Stimulated activated CD8-positive, alpha-beta memory T cell treated with anti-CD3 and anti-CD28 coated beads, Interleukin-2, amount 100 ng/mL, for 48 hours (primary cell): Measurements from ENCODE around the gene GCN1.

Source experiments
- DNase-seq, 2 donors: peaks; one replicate each; pipeline ENCODE4 v3.0.0-alpha.2; 2020; ENCODE audit warnings: low read depth in 2 of 2

Gene GCN1

DNA sequence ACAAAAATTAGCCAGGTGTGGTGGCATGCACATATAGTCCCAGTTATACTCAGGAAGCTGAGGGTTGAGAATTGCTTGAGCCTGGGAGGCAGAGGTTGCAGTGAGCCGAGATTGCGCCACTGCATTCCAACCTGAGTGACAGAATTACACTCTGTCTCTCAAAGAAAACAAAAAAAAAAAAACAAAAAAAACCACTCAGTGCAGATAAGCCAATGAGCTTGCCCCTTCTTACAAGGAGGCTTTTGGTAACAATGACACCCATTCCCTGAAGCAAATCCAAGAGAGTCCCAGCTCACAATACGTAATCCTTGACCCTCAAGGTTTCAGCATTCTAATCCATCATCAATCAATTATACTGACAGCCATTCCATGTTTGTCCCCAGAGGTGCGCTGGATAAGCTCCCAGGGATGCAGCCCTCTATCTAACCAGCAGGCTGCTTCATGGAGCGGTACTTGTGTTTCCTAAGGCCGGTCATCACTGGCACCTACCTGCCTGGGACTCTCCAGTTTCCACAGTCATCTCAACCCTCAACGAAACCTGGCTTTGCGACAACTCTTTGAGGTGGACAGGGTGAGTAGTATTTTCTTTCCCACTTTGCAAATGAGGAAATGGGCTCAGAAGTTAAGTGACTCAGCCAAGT lies 12.4 kb downstream of the GCN1 start:
- DNase-seq = no peak

DNA sequence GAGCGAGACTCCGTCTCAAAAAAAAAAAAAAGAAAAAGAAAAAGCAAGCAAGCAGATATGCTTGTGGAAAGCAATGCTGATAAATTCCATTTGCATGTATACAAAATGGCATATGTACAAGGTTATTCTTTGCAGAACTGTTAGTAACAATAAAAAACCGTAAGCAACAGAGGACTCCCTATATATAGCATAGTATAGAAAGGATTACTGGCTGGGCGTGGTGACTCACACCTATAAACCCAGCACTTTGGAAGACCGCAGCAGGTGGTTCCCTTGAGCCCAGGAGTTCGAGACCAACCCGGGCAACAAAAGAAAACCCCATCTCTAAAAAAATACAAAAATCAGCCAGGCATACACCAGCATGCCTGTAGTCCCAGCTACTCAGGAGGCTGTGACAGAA lies 13.5 kb downstream of the GCN1 start:
- DNase-seq = no peak

DNA sequence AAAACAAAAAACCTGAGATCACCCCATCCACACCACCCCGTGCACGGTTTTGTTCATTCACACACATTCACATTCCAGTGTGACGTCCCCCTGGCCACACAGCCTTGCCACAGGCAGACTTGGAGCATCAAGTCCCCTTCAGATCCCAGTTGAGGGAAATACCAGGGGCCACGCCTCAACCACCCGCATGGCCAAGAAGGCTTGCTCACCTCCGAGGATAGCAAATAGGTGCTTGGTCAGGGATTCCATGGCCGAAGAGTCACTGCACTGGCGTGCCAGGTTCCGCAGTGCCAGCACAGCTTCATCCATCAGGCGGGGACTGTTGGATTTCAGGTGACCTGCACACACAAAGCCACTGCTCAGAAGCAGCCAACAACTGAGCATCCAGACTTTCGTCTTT lies 19.0 kb downstream of the GCN1 start:
- no peak for DNase-seq

DNA sequence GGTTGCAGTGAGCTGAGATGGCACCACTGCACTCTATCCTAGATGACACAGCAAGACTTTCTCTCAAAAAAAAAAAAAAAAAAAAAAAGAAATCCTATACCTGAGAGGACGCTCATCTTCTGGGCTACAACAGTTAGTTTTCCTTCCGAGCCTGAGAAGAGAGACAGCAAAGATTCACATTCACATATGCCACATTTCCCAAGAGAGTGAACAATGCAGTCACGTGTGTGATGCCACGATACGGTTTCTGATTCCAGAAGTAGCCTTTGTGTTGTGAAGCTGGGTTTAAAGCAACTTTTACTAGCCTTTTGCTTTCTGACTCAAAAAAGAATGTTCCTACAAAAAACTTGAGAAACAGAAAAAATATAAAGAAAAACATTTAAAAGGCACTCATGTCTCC lies 19.5 kb downstream of the GCN1 start:
- DNase-seq = no peak

DNA sequence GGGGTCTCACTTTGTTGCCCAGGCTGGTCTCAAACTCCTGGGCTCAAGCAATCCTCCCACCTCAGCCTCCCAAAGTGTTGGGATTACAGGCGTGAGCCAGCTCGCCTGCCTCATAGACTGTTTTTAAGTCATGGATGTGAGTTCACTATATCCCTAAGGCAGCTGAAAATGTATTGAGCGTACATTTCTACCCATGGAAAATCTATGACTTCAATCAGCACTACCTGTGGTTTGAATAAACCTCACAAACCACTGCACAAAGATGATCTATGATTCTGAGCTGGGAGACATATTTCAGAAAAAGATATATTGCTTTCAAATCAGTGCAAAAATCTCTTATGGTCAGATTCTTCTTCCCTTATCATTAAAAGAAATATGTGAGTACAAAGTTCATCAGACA lies 22.5 kb downstream of the GCN1 start:
- DNase-seq = no peak

DNA sequence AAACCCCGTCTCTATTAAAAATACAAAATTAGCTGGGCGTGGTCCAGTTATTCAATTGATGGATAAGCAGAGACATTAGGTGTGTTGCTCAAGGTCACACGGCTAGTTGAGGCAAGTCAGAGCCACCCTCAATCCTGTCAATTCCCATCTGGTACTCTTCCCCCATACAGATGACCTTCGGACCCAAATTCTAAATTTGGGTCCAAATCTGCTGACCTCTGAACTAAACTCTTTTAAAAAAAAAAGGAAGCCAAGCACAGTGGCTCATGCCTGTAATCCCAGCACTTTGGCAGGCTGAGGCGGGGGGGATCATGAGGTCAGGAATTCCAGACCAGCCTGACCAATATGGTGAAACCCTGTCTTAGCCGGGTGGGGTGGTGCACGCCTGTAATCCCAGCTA lies 23.9 kb downstream of the GCN1 start:
- no peak for DNase-seq

DNA sequence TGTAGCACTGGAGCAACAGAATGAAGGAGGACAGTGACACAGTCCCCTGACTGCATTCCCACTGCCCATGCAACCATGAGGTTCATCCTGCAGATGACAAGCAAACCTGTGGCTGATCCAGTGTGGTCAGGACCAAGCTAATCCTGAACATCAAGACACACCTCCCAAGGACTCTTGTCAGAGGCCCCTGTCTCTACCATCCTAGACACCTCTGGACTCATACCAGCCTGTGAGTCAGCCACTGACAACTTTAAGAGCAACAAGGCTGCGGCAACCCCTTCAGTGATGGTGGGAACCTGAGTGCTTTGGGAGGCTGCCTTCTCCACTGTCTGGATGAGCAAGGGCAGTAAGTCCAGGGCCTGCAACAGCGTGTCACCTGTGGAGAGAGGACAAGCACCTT lies 24.6 kb downstream of the GCN1 start:
- no peak for DNase-seq

DNA sequence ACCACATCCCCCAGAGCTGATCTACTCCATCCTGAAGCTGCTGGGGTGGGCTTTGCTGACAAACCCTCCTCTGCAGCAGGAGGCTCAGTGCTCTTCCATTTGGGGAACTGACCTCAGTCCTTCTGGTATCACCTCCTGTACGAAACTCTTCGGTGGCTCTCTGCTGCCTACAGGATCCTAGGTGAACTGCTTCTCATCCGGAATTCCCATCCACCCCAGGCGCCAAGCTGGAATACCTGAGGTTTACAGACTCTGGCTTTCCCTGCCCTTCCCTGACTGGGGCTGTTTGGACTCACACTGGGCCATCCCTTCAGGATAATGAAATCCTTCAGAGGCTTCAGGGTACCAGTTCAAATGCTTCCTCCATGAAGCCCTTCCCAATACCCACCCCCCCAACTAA lies 26.2 kb downstream of the GCN1 start:
- DNase-seq = no peak

DNA sequence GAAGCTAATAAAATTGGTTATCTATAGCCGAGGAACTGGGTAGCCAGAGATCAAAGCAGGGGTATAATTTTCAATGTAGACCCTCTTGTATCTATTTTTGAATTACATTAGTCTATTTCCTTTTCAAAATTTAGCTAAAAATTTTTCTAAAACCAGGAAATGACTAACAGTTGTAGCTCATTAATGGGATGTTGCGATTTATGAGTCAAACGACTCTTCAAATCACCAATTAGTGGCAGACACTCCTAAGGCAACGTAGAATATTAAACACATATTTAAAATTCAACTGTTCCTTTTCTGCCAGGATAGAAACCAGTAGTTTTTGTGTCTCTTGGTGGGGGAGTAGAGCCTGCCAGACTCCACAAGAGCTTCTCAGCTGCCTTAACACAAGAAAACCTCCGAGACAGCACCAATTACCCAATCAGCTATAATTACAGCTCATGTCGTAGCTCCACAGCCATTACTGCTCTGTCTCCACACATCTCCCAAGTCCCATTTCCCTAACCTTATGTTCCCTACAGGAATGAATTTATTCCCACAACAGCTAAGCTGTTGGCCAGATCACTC lies 26.9 kb downstream of the GCN1 start:
- DNase-seq = no peak

DNA sequence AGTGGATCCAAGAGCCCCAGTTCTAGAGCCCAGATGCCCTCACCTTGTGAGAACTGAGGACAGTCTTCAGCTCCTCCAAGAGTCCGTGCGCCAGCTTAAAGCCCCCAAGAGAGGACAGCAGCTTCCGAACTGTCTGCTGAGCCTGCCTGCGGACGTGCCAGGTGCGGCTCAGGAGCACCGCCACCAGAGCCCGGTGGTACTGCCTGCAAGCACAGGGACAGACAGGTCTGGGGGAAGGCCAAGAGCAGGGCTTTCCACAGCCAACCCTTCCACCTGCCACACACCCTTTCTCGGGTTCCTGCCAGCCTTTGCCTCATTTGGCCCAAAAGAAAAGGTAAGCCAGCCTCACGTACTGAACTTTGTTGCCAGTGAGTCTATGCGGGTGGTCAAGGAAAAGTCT lies 30.2 kb downstream of the GCN1 start:
- DNase-seq = no peak

DNA sequence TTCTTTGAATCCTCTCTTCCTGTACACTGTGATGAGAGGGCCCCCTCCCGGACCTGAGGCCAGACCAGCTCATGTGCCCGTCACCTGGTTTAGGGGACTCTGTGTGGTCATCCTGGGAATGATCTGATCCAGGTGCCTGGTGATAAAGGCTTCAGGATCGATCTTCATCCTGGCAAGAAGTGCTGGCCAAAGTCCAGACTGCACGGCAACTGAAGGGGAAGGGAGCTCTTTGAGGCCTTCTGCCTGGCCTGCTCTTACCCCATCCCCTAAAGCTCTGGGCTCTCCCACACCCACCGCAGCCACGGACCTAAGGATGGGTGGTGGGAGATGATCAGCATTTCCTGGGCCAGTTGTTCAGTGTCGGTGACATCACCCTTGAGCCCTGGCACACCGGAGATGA lies 31.8 kb downstream of the GCN1 start:
- DNase-seq = no peak

DNA sequence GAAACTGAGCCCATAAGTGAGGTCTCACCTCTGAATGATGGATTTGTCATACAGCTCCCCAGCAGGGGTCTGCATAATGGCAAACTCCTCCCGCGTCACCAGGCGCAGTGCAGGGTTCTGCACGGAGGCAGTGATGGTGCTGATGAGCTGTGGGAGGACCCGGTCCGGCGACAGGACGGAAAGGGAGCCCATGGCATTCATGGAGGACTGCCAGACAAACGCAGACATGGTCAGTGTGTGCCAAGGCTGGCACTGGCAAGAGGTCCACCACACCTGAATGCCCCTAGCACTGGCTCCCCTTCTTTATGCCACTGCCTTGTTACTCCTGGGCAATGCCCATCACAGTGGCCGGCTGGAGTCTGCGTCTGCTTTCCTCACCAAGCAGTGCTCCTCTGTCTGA lies 32.7 kb downstream of the GCN1 start:
- no peak for DNase-seq

DNA sequence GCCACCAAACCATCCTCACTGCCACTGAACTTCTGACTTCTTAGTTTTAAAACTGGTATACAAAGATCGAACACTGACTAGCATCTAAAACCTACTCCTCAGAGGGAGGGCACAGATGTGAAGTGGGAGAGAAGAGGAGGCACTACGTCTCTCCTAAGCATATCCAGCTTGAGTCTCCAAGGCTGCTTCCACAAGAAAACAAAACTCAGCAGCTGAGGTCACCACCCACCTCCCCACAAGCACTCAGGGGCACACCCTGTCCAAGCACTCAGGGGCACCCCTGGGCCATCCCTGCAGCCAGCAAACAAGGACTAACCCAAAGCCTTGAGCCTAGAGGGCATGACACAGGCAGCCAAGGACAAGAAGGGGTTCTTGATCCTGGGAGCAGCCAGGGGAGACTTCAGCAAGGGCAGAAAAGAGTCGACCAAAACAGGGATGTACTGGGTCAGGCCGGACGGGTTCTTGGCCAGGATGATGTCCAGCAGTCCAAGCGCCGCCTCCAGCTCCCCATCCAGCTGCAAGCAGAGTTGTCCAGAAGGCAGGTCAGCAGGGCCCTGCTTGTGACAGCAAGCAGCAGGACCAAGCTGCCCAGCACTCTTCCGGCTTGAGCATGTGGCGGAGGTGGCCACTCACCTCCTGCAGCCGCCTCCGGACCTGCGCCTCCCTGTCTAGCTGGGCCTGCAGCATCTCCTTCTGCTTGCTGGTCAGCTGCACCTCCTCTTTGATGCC lies 34.8 kb downstream of the GCN1 start:
- DNase-seq = no peak

DNA sequence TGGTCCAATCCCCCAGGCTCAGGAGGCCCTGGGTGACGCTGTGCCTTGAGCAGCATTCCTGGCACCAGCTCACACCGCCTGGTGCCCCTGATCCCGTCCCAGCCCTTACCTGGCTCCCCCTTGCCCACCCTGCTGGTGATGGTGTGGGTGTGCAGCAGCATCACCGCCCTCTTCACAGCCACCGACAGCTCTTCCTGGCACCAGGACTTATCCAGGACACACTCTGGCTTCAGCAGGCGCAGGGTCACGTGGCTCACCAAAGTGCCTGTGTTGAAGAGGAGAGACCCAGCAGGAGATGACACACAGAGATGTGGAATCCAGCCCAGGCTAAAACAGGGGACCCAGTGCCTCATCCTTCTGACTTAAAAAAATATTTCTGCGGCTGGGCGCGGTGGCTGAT lies 36.2 kb downstream of the GCN1 start:
- DNase-seq = no peak

DNA sequence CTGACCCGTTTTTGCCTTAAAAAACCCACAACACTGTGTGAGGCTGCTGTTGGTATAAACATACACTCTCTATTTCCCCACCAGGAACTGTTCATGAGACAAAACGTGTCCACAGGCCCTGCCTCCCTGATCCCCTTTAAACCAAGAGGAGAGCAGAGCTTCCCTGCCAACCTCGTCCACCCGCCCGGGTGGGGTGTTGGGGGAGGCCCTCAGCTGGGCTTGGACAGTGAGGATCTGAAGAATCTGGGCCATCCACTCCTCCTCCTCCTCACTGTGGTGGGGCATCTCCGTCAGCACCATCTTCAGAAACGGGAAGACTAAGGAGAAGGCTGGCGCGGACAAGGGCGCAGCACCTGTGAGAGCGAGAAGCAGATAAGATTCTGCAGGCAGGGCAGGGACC lies 36.8 kb downstream of the GCN1 start:
- DNase-seq = no peak

DNA sequence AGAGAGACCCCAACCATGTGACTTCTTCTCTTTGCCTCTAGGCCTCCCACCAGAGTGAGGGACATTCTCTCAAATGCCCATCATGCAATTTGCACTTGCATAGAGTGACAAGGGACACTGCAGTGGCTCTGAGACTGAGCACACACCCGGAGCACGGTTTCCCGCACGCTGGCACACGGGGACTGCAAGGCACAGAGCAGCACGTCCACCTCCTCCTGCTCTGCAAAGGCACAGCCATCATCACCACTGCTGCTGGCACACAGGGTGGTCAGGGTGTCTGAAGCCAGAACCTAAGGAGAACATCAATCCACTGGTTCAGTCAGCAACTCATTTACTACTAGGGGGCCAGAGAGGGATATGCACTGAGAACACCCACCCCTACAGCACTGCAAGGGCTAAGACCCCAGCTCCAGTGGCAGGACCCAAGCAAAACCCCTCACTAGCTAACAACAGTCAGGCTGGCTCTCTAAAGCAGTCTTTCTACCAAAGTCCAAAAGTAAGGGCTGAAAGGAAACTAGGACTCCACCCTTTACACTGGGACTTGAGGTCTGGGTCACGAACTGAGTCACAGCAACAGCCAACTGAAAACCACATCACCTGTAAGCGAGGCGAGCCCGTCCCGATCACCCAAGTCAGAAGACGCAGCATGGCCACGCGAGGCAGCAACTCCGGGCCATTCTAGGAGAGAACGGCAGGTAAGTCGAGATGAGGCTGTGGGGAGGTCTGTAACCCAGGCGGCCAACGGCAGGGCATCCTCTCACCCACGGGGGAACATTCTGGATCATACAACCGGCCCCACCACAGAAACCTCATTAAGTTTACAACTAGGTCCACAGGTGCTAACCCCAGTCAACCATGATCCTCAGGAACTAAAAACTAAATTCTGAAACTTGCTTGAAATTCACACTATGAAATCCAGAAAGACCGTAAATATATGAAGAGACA lies 37.9 kb downstream of the GCN1 start:
- DNase-seq = no peak

DNA sequence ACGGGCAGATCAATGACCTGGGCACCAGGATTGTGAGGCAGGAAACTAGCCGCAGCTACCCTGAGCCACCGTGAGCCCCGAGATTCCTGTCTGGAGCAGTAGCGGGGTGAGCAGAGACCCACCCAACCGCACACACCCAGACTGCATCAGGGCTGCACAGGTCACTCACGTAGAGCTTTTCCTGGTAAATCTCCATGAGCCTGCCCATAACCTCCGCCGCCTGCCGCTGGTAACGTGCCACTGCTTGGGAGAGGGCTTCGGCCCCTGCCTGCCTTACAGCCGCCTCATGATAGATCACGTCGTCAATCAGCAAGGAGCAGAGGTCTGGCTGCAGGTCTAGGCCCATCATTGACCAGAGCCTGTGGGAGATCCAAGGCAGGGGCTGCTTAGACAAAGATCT lies 39.4 kb downstream of the GCN1 start:
- DNase-seq = no peak

DNA sequence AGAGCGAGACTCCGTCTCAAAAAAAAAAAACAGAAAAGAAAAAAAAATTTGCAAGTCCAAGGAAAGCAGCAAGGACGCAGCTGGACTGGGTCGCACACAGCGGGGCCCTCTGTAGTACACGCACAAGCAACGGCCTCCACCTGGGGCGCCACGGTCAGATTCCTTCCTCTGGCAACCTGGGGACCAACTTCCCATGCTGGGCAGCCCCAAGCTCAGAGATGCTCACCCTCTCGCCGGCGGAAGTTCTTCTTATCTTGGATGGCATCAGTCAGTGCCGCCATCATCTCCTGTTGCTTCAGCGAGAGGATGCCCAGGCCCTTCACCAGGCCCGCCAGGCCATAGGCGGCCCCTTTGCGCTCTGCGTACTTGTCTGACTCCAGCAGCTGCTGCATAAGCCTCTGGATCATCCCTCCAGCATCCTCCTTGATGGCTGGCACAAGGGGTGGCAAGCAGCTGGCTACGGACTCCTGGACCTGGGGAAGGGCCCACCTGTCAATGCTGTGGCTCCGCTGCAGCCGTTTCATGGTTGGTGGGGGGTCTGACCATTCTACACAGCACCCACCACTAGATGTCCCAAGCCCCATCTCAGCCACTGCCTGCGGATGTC lies 43.5 kb downstream of the GCN1 start:
- no peak for DNase-seq

DNA sequence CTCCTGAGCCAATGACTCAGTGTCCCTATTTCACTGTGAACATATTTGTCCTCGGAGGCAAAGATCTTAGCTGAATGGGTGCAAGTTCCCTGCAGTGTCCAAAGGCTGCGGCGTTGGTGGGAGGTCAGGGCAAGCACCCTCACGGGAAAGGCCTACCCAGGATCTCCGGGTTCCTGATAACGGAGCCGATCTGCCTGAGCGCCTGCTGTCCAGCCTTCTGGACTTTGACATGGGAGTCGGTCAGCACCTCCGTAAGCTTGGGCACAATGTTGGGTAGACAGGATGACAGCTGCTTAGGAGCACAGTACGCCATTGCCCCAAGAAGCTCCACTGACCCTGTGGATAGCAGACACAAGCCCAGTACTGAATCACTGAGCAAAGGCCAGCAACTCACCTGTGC lies 46.5 kb downstream of the GCN1 start:
- DNase-seq = no peak

DNA sequence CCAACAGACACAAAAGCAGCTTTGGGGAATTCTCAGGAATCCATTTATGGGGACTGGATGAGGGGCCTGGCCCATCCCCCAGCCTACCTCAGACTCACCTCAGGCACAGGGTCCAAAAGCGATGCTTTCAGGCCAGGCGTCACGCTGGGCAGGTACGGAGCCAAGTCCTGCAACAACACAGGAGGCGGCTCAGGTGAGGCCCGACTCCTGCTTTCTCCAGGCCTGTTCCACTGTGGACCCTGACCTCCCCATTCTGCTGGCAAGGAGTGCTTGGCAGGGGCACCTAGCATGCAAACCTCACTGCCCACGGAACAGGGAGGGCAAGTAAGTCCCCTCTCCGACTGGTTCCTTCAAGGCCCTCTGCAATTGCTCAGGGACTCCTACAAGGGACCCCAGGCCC lies 49.4 kb downstream of the GCN1 start:
- no peak for DNase-seq

DNA sequence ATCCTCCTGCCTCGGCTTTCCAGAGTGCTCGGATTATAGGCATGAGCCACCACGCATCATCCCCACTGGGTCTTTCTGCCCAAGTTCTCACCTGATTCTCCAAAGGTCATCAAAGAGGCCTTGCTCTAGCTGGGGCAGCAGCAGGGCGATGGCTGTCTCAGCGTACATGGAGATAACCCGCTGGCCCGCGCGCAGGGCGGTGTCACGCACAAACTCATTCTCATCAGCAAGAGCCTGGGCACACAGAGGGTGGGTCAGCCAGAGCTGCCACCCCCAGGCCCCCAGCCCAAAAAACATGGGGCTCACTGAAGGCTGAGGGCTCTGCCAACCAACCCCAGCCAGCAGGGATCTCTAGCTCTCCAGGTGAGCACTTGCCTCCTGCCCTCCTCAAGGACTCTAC lies 50.3 kb downstream of the GCN1 start:
- no peak for DNase-seq

DNA sequence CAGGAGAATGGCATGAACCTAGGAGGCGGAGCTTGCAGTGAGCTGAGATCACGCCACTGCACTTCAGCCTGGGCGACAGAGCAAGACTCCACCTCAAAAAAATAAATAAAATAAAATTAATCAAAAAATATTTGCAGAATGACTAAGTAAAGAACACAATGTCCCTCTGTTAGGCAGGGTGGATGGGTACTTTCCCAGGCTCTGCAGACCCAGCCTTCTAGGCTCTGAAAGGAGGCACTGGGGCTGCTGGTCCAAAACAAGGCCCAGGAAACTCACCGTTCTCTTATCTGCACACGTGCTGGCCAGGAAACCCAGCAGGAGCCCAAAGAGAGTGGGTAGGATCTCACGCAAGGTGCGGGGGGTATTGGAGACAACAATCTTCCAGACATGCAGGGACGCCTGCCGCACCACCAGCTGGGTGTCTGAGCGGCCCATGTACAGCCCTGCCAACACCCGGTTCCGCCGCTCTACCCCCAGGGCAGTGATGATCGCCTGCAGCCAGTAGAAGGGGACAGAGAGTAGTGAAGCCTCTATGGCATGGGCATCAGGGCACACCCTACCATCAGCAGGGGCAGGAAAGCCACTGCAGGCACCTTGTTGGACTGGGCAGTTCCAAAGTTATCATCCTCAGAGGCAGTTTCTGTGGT lies 52.2 kb downstream of the GCN1 start:
- no peak for DNase-seq
